NCI-H146 treated with DMSO at 0.1 percent for 48 hours (cell line): ENCODE results near the gene PPP1R15A.
"Not testable (repeated sequence)": the region's sequence is repeated elsewhere in the genome, so short reads cannot be mapped to it uniquely, and the experiment has no call there.

Experiments
- DNase-seq: peaks from one replicate; lab custom pipeline; 2025; ENCODE audit not compliant: unreplicated experiment; lab: John Stamatoyannopoulos, UW

Gene PPP1R15A

DNA sequence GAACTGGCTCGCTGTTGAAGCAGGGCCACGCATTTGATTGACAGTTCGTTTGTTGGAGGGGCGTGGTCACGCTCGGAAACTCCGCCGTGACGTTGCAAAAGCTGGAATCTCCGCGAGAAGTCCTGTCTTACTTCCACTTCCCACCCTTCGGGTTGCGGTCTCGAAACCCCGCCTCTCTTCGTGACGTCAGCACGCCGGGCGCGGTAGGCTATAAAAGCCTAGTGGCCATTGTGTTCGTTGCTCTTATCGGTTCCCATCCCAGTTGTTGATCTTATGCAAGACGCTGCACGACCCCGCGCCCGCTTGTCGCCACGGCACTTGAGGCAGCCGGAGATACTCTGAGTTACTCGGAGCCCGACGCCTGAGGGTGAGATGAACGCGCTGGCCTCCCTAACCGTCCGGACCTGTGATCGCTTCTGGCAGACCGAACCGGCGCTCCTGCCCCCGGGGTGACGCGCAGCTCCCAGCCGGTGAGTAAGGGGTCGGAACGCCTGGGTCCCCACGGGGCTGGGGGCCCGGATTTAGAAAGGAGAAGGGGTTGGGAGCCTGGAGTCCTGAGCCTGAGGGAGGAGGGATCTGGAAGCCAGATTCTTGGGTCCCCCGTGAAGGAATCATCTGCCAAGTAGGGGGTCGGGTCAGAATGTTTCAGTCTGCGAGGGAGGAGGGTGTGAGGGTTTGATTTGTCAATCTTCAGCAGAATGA, at the start of gene PPP1R15A:
Gene PPP1R15A, plus strand, starts transcription at position 240 of the 702 bp plus-strand sequence. CDS start 813 bp downstream, outside the sequence.
- peak; percentile 95 for DNase-seq

GRCh38 chr19:48822514-48822913, 49.7 kb upstream of the PPP1R15A start:
- DNase-seq, result no peak

GRCh38 chr19:48826606-48827020, 45.6 kb upstream of the PPP1R15A start:
- no peak for DNase-seq

DNA sequence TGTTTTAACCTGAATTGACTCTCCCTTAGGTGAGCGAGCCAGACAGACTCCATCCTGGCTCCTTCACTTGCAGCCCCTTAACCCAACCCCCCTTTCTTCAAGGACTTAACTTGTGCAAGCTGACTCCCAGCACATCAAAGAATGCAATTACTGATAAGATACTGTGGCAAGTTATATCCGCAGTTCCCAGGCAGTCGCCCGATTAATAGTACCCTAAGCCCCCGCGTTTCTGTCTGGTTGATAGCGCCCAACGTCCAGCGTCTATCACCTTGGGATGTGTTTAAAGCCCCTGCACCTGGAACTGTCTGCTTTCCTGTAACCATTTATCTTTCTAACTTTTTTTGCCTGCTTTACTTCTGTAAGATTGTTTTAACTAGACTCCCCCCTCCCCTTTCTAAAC, 42.1 kb upstream of the PPP1R15A start:
- DNase-seq, result no peak

DNA sequence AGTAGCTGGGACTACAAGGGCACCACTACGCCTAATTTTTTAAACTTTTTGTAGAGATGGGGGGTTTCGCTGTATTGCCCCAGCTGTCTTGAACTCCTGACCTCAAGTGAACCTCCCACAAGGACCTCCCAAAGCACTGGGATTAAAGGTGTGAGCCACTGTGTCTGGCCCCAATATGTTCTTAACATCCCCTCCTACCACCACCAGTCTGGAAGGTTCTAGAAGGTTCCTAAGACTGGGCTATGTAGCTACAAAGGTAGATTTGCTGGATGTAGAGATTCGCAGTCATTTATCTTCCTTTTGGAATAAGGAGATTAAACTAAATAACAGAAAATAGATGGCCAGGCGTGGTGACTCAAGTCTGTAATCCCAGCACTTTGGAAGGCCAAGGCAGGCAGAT, 41.3 kb upstream of the PPP1R15A start:
- DNase-seq, result no peak

- DNase-seq, result no peak
Observed at GRCh38 chr19:48833049-48833448, 39.2 kb upstream of the PPP1R15A start.

GRCh38 chr19:48833977-48834376, 38.2 kb upstream of the PPP1R15A start:
- DNase-seq, result no peak

- DNase-seq, result peak; percentile 87
Observed at GRCh38 chr19:48835734-48836088, 36.5 kb upstream of the PPP1R15A start.

DNA sequence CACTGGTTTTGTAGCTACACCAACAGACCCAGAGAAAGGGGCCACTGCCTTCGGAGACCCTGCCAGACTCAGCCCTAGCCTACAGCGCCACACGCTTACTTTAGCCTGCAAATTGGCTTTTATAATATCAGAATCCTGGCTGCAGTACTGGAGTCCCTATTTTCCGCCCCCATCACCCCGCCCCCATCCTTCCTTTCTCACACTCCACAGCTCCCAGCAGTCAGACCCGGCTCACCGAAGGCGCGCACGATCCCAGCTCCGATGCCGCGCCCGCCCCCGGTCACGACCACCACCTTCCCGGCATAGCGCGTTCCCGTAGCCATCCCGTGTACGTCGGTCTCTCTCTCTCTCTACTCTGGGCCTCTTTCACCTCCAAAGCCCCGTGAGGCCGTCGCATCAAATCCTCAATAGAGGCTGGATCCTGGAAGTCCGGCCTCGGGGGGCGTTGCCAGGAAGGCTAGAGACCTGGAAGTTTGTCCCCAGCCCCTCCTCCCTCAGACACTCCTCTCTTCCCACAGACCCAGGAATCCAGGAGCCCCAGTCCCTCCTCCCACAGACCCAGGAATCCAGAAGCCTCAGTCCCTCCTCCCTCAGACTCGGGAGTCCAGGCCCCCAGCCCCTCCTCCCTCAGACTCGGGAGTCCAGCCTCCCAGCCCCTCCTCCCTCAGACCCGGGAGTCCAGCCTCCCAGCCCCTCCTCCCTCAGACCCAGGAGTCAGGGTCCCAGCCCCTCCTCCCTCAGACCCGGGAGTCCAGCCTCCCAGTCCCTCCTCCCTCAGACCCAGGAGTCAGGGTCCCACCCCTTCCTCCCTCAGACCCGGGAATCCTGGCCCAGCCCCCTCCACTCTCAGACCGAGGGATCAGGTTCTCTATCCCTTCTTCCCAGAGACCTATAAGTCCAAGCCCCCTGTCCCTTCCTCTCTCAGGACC, 35.9 kb upstream of the PPP1R15A start, which contains the start of gene HSD17B14:
Gene HSD17B14, minus strand, starts transcription at position 403 of the 929 bp plus-strand sequence. Its CDS starts 80 bp downstream, at position 323.
- peak; percentile 56 for DNase-seq

- DNase-seq, result peak; percentile 73
Observed at GRCh38 chr19:48837051-48837524, 35.1 kb upstream of the PPP1R15A start.

DNA sequence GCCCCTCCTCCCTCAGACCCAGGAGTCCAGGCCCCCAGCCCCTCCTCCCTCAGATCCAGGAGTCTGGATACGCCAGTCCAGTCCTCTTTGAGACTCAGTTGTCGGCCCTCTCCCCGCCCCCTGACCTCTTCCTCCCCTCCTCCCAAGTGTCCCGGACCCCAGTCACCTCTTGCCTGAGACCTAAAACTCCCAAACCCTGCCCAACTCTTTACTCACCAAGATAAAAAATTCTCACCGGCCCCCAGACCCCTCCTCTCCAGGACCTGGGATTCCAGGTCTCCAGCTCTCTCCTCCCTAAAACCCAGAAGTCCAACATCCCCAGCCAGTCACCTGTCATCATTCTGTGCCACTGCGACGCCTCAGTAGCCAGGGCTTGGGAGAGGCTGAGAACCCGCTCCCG, 34.5 kb upstream of the PPP1R15A start:
- DNase-seq, result no peak

DNA sequence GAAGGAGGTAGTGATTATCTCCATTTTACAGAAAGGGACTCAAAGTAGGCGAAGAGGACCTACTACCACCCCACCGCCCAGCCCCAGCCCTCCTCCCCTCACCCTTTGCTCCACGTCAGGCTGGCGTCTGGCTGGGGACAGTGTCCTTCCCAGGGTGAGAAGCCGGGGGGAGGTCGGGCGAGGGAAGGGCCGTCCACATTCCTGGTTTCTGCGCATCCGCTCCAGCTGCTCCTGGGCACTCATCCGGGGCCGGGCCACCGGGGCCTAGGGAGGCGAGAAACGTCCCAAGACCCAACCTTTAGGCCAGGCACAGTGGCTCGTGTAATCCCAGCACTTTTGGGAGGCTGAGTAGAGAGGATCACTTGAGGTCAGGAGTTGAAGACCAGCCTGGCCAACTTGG, 31.2 kb upstream of the PPP1R15A start:
- no peak for DNase-seq

DNA sequence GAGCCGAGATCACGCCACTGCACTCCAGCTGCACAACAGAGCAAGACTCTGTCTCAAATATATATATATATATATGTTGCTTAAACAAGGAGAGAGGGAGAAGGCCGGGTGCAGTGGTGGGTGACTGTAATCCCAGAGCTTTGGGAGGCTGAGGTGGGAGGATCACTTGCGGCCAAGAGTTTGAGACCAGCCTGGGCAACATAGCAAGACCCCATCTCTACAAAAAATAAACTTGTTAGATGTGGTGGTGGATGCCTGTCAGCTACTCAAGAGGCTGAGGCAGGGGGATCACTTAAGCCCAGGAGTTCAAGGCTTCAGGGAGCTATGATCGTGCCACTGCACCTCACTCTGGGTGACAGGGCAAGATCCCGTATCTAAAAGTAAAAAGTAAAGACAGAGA, 30.6 kb upstream of the PPP1R15A start:
- DNase-seq, result no peak

DNA sequence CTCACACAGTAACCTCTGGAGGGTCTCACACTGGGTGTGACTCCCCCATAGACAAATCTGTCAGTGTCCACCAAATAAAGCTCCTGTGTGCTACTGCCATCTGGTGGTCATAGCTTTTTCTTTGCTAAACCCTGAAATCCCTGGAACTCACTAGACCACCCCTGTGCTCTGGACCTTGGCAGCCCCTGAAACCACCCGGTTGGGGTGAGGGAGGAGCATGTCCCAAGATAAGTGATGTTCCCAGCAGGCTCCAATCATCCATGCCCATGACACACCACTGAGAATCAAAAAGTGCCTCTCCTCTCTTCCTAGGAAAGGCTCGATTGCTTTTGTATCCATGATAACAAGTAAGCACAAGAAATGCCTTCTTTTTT, 29.4 kb upstream of the PPP1R15A start:
- DNase-seq, result peak; percentile 39

GRCh38 chr19:48844472-48844871, 27.7 kb upstream of the PPP1R15A start:
- no peak for DNase-seq

DNA sequence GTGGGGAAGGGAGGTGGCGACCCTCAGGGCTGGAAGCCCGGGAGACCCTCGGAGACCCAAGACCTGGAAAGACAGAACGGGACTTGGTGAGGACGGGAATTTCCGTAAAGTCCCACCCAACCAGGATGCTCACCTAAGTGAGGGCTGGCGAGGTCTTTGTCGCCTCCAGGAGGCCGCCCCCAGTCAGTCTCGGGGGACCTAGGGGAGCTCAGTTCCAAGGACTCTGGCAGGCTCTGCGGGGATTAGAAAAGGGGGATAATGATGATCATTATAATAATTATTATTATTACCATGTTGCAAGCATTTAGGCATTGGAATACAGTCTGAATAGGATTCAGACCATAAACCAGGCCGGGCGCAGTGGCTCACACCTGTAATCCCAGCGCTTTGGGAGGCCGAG, 26.8 kb upstream of the PPP1R15A start:
- DNase-seq, result no peak

DNA sequence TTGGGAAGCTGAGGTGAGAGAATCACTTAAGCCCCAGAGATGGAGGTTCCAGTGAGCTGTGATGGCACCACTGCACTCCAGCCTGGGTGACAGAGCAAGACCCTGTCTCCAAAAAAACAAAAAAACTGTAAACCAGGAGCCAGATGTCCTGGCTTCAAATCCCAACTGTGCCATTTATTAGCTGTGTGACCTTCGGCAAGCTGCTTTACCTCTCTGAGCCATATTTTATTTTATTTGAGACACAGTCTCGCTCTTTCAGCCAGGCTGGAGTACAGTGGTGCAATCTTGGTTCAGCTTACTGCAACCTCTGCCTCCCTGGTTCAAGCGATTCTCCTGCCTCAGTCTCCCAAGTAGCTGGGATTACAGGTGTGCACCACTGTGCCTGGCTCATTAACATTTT, 25.6 kb upstream of the PPP1R15A start:
- DNase-seq, result not testable (repeated sequence)

GRCh38 chr19:48852292-48852691, 19.9 kb upstream of the PPP1R15A start:
- DNase-seq, result no peak

DNA sequence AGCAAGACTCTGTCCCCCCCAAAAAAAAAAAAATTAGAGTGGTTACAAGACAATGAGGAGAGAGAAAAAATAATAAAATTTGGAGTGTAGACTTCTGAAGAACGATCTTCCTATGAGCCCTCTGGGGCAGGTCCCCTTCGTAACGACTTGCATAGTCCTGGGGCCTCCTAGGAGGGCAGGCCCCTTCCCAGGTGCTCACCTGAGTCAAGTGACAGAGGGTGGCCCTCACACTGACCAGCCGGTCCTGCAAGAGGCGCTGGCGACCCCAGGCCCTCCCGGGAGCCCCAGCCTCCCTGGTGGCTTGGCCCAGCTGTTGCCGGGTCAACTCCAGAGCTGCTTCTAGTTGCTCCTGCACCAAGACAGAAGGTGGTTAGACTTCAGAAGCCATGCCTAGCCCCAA, 18.7 kb upstream of the PPP1R15A start:
- DNase-seq, result no peak

DNA sequence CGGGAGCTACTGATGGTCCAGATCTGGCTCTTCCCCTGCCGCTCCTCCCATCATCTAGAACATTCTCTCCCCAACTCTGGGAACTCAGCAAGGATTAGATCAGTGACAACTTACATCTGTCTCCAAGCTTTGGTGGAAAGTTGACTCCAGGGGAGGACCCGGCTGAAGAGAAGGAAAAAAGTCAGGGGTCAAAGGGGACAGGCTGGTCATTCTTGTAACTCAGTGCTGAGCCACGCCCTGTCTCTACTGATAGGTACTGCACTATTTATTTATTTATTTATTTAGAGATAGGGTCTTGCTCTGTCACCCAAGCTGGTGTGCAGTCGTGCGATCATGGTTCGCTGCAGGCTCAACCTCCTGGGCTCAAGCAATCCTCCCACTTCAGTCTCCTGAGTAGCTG, 18.1 kb upstream of the PPP1R15A start:
- DNase-seq, result no peak

DNA sequence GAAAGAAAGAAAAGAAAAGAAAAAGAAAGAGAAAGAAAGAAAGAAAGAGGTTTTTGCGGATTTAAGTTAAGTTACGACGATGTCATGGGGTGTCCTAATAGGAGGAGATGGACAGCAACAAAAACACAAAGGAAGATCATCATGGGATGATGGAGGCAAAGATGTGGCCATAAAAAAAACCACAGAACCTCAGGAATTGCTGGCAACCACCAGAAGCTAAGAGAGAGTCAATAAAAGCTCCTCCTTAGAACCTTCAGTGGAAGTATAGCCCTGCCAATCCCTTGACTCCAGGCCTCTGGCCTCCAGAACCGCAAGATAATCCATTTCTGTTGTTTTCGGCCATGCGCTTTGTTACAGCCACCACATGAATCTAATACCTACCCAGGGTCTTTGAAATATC, 15.3 kb upstream of the PPP1R15A start:
- no peak for DNase-seq
